ENCODE measurements around the gene TXNRD2.

The TXNRD2 gene

GRCh38 chr22:19941365-19942082 lies at the start of gene TXNRD2, which contains the start of gene COMT:
TXNRD2 (minus strand) TSS chr22:19941818; CDS start chr22:19941803, 15 bp downstream.
COMT (plus strand) TSS chr22:19941772; CDS start chr22:19962527, 20,755 bp downstream.
- in situ Hi-C loops (cut with MboI; ENCODE audit: low sequenced_read_pairs, unreplicated experiment) = no loop called here
- no peak for TF ChIP-seq CTCF (IDR thresholded peaks at IDR 0.05; ENCODE audit: borderline replicate concordance, control extremely low read depth, extremely low read depth, insufficient read depth, missing control alignments)
- DNase-seq (ENCODE audit: low spot score) = peak; percentile 91

GRCh38 chr22:19991395-19991644 lies 49.7 kb upstream of the TXNRD2 start:
- TF ChIP-seq CTCF (IDR thresholded peaks at IDR 0.05; ENCODE audit: borderline replicate concordance, control extremely low read depth, extremely low read depth, insufficient read depth, missing control alignments) = no peak
- in situ Hi-C loops (cut with MboI; ENCODE audit: low sequenced_read_pairs, unreplicated experiment) = no loop called here
- DNase-seq (ENCODE audit: low spot score) = no peak

- in situ Hi-C loops (cut with MboI; ENCODE audit: low sequenced_read_pairs, unreplicated experiment) = no loop called here
- TF ChIP-seq CTCF (IDR thresholded peaks at IDR 0.05; ENCODE audit: borderline replicate concordance, control extremely low read depth, extremely low read depth, insufficient read depth, missing control alignments) = no peak
- DNase-seq (ENCODE audit: low spot score) = no peak
Measured at GRCh38 chr22:19990609-19991394, 49.2 kb upstream of the TXNRD2 start.

- DNase-seq (ENCODE audit: low spot score) = no peak
- in situ Hi-C loops (cut with MboI; ENCODE audit: low sequenced_read_pairs, unreplicated experiment) = no loop called here
- TF ChIP-seq CTCF (IDR thresholded peaks at IDR 0.05; ENCODE audit: borderline replicate concordance, control extremely low read depth, extremely low read depth, insufficient read depth, missing control alignments) = no peak
Measured at GRCh38 chr22:19990188-19990587, 48.6 kb upstream of the TXNRD2 start.

GRCh38 chr22:19989725-19990067 lies 48.1 kb upstream of the TXNRD2 start:
- no peak for DNase-seq (ENCODE audit: low spot score)
- TF ChIP-seq CTCF (IDR thresholded peaks at IDR 0.05; ENCODE audit: borderline replicate concordance, control extremely low read depth, extremely low read depth, insufficient read depth, missing control alignments) = no peak
- in situ Hi-C loops (cut with MboI; ENCODE audit: low sequenced_read_pairs, unreplicated experiment) = no loop called here

GRCh38 chr22:19988965-19989724 lies 47.5 kb upstream of the TXNRD2 start:
- TF ChIP-seq CTCF (IDR thresholded peaks at IDR 0.05; ENCODE audit: borderline replicate concordance, control extremely low read depth, extremely low read depth, insufficient read depth, missing control alignments) = no peak
- DNase-seq (ENCODE audit: low spot score) = no peak
- in situ Hi-C loops (cut with MboI; ENCODE audit: low sequenced_read_pairs, unreplicated experiment) = no loop called here
